ENCODE data around the gene TAF11L10.
"Not testable (repeated sequence)": the region's sequence is repeated elsewhere in the genome, so short reads cannot be mapped to it uniquely, and the experiment has no call there.

The TAF11L10 gene

GRCh38 chr5:17597728-17598127 is at the start of gene TAF11L10:
TAF11L10 (minus strand) TSS chr5:17597828.
- not testable (repeated sequence) for DNase-seq

DNA sequence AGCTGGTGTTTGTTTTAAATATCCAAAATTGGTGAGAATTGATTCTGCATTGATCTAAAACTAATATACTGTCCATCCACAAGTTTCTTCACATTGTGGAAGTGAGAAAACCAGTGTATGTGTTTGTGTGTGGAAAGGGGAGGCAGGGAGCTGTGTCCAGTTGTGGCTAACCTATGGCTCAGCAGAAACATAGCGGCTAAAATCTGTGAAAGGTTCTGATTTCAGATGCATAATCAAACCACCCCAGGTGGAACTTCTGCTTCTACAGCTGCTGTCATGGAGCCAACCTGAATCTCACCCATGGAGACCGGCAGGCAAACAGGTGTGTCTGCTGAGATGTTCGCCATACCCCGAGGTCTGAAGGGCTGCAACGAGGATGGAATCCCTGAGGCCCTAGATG is 36.5 kb upstream of the TAF11L10 start, which contains the start of gene TAF11L14:
TAF11L14 (plus strand) TSS at position 301 of the 400 bp plus-strand sequence.
- no peak for DNase-seq

- DNase-seq, result not testable (repeated sequence)
Measured at GRCh38 chr5:17631788-17632187, 34.2 kb upstream of the TAF11L10 start, which contains the start of gene TAF11L13. TAF11L13 (plus strand) TSS chr5:17632088.

GRCh38 chr5:17625686-17626085 is 28.1 kb upstream of the TAF11L10 start:
- no peak for DNase-seq

DNA sequence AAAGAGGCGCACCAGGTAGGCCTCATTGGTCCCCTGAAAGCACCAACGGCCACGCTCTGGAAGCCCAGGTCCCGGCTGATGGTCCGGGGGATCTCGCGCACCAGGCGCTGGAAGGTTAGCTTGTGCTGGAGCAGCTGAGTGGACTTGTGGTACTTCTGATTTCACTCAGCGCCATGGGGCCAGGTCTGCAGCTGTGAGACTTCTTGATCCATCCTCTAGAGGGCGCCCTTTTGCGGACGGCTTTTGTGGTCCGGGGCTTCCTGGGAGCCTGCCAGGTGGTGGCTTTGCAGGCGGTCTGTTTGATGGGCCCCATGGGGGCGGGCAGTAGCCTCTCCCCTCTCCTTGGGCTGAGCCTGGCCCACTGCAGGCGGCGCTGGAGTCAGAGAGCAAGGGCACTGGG is 23.0 kb upstream of the TAF11L10 start:
- no peak for DNase-seq

DNA sequence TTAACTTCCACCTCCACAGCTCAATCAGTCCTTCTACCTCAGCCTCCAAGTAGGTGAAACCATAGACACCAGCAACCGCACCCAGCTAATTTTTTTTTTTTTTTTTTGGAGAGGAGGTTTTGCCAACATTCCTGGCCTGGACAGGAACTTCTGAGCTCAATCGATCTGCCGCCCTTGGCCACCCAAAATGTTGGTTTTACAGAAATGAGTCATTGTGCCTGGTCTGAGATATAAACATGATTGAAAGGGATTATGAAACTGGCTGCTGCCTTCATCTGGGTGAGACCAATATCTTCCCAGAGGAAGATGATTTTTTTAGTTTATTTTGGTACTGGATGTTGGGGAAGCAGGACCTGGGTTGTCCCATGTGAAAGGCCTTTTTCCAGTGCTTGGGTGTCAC is 21.7 kb upstream of the TAF11L10 start:
- no peak for DNase-seq

DNA sequence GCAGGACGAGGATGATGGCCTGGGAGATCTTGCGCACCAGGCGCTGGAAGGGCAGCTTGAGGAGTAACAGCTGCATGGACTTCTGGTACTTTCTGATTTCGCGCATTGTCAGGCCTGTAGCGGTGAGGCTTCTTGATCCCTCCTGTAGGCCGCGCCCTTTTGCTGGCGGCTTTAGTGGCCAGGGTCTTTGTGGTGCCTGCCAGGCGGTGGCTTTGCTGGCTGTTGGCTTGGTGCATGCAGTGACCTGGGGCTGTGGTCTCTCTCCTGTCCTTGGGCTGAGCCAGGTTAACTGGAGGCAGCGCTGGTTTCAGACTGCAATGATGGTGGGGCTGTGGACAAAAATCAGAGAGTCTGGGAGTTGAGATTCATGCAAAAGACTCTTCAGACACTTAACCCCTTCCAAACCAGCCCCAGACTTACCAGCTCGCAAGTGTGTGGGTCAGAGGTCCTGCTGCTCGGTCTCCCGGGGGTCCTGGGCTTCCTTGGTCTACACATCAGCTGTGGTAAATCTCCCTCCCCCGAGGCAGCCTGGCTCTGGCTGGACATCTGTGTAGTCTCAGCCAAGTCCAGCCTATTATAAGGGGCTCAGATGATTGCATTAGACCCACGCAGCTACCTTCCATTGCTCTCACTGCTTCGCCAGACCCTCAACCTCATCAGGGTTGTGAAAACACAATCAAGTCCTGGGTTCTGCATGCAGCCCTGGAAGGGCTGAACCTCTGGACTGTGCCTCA is 17.4 kb upstream of the TAF11L10 start:
- DNase-seq, result no peak

- DNase-seq, result not testable (repeated sequence)
Measured at GRCh38 chr5:17610092-17610491, 12.5 kb upstream of the TAF11L10 start, which contains the start of gene TAF11L12. TAF11L12 (plus strand) TSS chr5:17610392.

DNA sequence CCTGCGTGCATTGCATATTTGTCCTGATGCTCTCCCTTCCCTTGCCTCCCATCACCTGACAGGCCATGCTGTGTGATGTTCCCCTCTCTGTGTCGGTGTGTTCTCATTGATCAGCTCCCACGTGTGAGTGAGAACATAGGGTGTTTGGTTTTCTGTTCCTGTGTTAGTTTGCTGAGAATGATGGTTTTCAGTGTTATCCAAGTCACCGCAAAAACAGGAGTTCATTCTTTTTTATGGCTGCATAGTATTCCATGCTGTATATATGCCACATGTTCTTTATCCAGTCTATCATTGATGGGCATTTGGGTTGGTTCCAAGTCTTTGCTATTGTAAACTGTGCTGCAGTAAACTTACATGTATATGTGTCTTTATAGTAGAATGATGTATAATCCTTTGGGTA is 9.8 kb upstream of the TAF11L10 start:
- DNase-seq, result not testable (repeated sequence)

DNA sequence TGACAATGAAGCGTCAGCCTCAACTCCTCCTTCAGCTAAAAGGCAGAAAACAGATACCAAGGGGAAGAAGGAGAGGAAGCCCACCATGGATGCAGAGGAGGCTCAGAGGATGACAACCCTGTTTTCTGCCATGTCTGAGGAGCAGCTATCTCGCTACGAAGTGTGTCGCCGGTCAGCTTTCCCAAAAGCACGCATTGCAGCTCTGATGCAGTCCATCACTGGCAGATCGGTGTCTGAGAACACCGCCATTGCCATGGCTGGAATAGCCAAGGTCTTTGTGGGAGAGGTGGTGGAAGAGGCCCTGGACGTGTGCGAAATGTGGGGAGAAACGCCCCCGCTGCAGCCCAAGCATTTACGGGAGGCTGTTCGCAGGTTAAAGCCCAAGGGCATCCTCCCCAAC is 7.3 kb upstream of the TAF11L10 start:
- DNase-seq, result no peak

- not testable (repeated sequence) for DNase-seq
Measured at GRCh38 chr5:17603880-17604279, 6.3 kb upstream of the TAF11L10 start, which contains the start of gene TAF11L11. TAF11L11 (plus strand) TSS chr5:17604183.

DNA sequence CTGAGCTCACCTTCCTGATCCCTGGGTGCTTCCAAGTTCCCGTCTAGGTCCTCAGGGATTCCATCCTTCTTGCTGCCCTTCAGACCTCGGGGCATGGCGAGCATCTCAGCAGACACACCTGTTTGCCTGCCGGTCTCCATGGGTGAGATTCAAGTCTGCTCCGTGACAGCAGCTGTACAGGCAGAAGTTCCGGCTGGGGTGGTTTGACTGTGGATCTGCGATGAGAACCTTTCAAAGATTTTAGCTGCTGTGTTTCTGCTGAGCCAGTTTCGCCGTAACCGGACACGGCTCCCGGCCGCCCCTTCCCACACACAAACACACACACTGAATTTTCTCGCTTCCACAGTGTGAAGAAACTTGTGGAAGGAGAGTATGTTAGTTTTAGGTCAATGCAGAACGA is 3.4 kb downstream of the TAF11L10 start, which contains the start of gene TAF11L9:
TAF11L9 (minus strand) TSS at position 140 of the 400 bp plus-strand sequence.
- not testable (repeated sequence) for DNase-seq

- not testable (repeated sequence) for DNase-seq
Measured at GRCh38 chr5:17590860-17591259, 6.8 kb downstream of the TAF11L10 start, which contains the start of gene TAF11L8. TAF11L8 (minus strand) TSS chr5:17590960.

DNA sequence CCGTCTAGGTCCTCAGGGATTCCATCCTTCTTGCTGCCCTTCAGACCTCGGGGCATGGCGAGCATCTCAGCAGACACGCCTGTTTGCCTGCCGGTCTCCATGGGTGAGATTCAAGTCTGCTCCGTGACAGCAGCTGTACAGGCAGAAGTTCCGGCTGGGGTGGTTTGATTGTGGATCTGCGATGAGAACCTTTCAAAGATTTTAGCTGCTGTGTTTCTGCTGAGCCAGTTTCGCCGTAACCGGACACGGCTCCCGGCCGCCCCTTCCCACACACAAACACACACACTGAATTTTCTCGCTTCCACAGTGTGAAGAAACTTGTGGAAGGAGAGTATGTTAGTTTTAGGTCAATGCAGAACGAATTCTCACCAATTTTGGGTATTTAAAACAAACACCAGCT is 12.0 kb downstream of the TAF11L10 start, which contains the start of gene TAF11L7:
TAF11L7 (minus strand) TSS at position 101 of the 400 bp plus-strand sequence.
- not testable (repeated sequence) for DNase-seq

All from NCI-H2029 (cell line).